Stomach (tissue), 9 donors: Measurements from ENCODE around the gene RPAP2. TPM values are rescaled to one million over a fixed set of nuclear protein-coding genes. Genes with fewer than 3 reads are reported as not detected.
A peak's percentile ranks its signal among the peaks of the same experiment; 100 is the strongest.

Experiments
- DNase-seq, 2 donors: peaks; one replicate each; pipeline versions ENCODE4 v3.0.0 to v3.0.0-alpha.2; 2013 to 2019
- H3K27ac ChIP-seq, 5 donors: fragments of 200-600 bp in 4 of 5; sonication (generic) in 4 of 5; one replicate each; pipeline ENCODE4 v1.5.1; 2013 to 2019; ENCODE audit warnings: mild to moderate bottlenecking in 1 of 5, moderate library complexity in 1 of 5
- H3K27me3 ChIP-seq, 3 donors: fragments of 200-600 bp; sonication (generic); one replicate each; pipeline ENCODE4 v1.5.1; 2017 to 2019; ENCODE audit warnings: mixed run types in 1 of 3
- H3K36me3 ChIP-seq, 4 donors: fragments of 200-600 bp; sonication (generic); 1 replicate in 3 of 4; 2 replicates in 1 of 4; pipeline ENCODE4 v1.5.1; 2016 to 2019
- H3K4me1 ChIP-seq, 4 donors: fragments of 200-600 bp; sonication (generic); one replicate each; pipeline ENCODE4 v1.5.1; 2016 to 2019
- H3K4me3 ChIP-seq, 4 donors: fragments of 200-600 bp; sonication (generic) in 3 of 4; one replicate each; pipeline ENCODE4 v1.5.1; 2016 to 2019; ENCODE audit warnings: mild to moderate bottlenecking in 1 of 4
- H3K9me3 ChIP-seq, 4 donors: fragments of 200-600 bp; sonication (generic); one replicate each; pipeline ENCODE4 v1.5.1; 2016 to 2019
- CTCF ChIP-seq, 7 experiments: fragments of 450-650 bp in 4 of 7; fragments of 200-600 bp in 3 of 7; sonication (generic) in 3 of 7; IDR thresholded peaks; one replicate each; pipeline ENCODE4 v1.5.1; 2016 to 2019; ENCODE audit warnings: antibody characterized with exemption in 7 of 7, control low read depth in 2 of 7, mild to moderate bottlenecking in 1 of 7
- EP300 ChIP-seq: sonication (generic); formaldehyde crosslinking; IDR thresholded peaks from one replicate; pipeline ENCODE4 v1.6.1; 2017; ENCODE audit warnings: antibody characterized with exemption
- POLR2A ChIP-seq, 4 donors: fragments of 450-650 bp; IDR thresholded peaks; one replicate each; pipeline ENCODE4 v1.6.1; 2016; ENCODE audit warnings: antibody characterized with exemption in 4 of 4, control low read depth in 2 of 4, mild to moderate bottlenecking in 1 of 4, moderate library complexity in 1 of 4
- POLR2AphosphoS5 ChIP-seq, 3 donors: sonication (generic); formaldehyde crosslinking; IDR thresholded peaks; one replicate each; pipeline ENCODE4 v1.6.1; 2016; ENCODE audit warnings: antibody characterized with exemption in 3 of 3
- WGBS, 5 donors: extraction: QIAGEN DNeasy Blood & Tissue Kit in 3 of 5; methylation state at CpG; one replicate each; pipeline versions ENCODE4 v1.1.5 to v1.1.7; 2013 to 2018; 5-methylcytosine and 5-hydroxymethylcytosine counted together
- intact Hi-C: fragments of 100-400 bp; cut with DNase I; formaldehyde crosslinking; loops from one replicate; pipeline ENCODE4 v1.15.1; 2023; ENCODE audit warnings: low total_unique reads
- polyA plus RNA-seq, 3 donors: library from polyadenylated mRNA; stranded (reverse); fragments of 200-250 nt; gene quantifications; one replicate each; pipeline ENCODE4 v1.2.3, GENCODE V29; 2013
- total RNA-seq, 5 donors: library from RNA; depleted of rRNA; stranded (reverse); fragments of >200 nt; gene quantifications; one replicate each; pipeline versions ENCODE4 v1.1.0 to v1.2.3, GENCODE V29; 2014 to 2016
- donor health status: healthy with polysubstance abuse.
- donor health status: Bipolar disorder and iron deficiency.
- donor health status: healthy.

The RPAP2 gene
- total and polyA plus RNA-seq, 8 donors: 2.3 to 16.5 (median 6.0) TPM

GRCh38 chr1:92409946-92410549 lies 111.2 kb downstream of the RPAP2 start:
- TF ChIP-seq EP300: no peak
- no peaks in the 10 kb centered on the region for H3K36me3 ChIP-seq
- H3K9me3 ChIP-seq: peaks cover 0 to under 1% (median 0%) of the 10 kb centered on the region in 4 donors
- WGBS, 5 donors: 67 to 89% (median 79%) methylated on average over 4 of the region's 4 CpGs
- H3K27ac ChIP-seq: no peak overlapping the region
- H3K4me1 ChIP-seq: no peaks in the 10 kb centered on the region
- no peak for DNase-seq
- intact Hi-C loops: no loop called here
- H3K27me3 ChIP-seq: no peaks in the 10 kb centered on the region
- no peak overlapping the region for H3K4me3 ChIP-seq

GRCh38 chr1:92410706-92411105 lies 111.8 kb downstream of the RPAP2 start:
- H3K27me3 ChIP-seq: no peaks in the 10 kb centered on the region
- intact Hi-C loops: no loop called here
- H3K4me3 ChIP-seq: no peak overlapping the region
- H3K9me3 ChIP-seq: no peaks in the 10 kb centered on the region
- 41 to 61% (median 53%) methylated on average over 3 of the region's 3 CpGs for WGBS, 5 donors
- H3K27ac ChIP-seq: no peak overlapping the region
- H3K36me3 ChIP-seq: no peaks in the 10 kb centered on the region
- TF ChIP-seq POLR2A (IDR thresholded peaks at IDR 0.05) (no peak), EP300 (no peak), POLR2AphosphoS5 (IDR thresholded peaks at IDR 0.05) (no peak), CTCF (IDR thresholded peaks at IDR 0.05) (no peak)
- H3K4me1 ChIP-seq: no peaks in the 10 kb centered on the region
- DNase-seq: peak in 1 of 2 donors; percentile 16

- no peaks in the 10 kb centered on the region for H3K36me3 ChIP-seq
- no peak overlapping the region for H3K4me3 ChIP-seq
- whole genome bisulfite sequencing, 5 donors: 32 to 86% (median 44%) methylated on average over 1 of the region's 1 CpG
- intact Hi-C loops: no loop called here
- no peaks in the 10 kb centered on the region for H3K27me3 ChIP-seq
- H3K27ac ChIP-seq: no peak overlapping the region
- H3K4me1 ChIP-seq: no peaks in the 10 kb centered on the region
- no peak for DNase-seq
- no peaks in the 10 kb centered on the region for H3K9me3 ChIP-seq
- TF ChIP-seq EP300 (no peak), CTCF (IDR thresholded peaks at IDR 0.05) (no peak), POLR2A (IDR thresholded peaks at IDR 0.05) (no peak), POLR2AphosphoS5 (IDR thresholded peaks at IDR 0.05) (no peak)
Observed at GRCh38 chr1:92411511-92411910, 112.7 kb downstream of the RPAP2 start.

GRCh38 chr1:92419642-92420041 lies 120.8 kb downstream of the RPAP2 start:
- intact Hi-C loops: no loop called here
- H3K27ac ChIP-seq: no peak overlapping the region
- TF ChIP-seq EP300 (no peak), POLR2A (IDR thresholded peaks at IDR 0.05) (no peak), CTCF (IDR thresholded peaks at IDR 0.05) (no peak), POLR2AphosphoS5 (IDR thresholded peaks at IDR 0.05) (no peak)
- WGBS, 5 donors: 67 to 74% (median 72%) methylated on average over 4 of the region's 4 CpGs
- no peaks in the 10 kb centered on the region for H3K27me3 ChIP-seq
- no peaks in the 10 kb centered on the region for H3K36me3 ChIP-seq
- no peaks in the 10 kb centered on the region for H3K9me3 ChIP-seq
- no peaks in the 10 kb centered on the region for H3K4me1 ChIP-seq
- no peak overlapping the region for H3K4me3 ChIP-seq
- no peak for DNase-seq

- intact Hi-C loops: no loop called here
- TF ChIP-seq CTCF (IDR thresholded peaks at IDR 0.05) (no peak), POLR2AphosphoS5 (IDR thresholded peaks at IDR 0.05) (no peak), POLR2A (IDR thresholded peaks at IDR 0.05) (no peak), EP300 (no peak)
- H3K9me3 ChIP-seq: no peaks in the 10 kb centered on the region
- no peak overlapping the region for H3K4me3 ChIP-seq
- H3K27ac ChIP-seq: no peak overlapping the region
- WGBS, 5 donors: 34 to 46% (median 43%) methylated on average over 4 of the region's 4 CpGs
- H3K27me3 ChIP-seq: no peaks in the 10 kb centered on the region
- no peaks in the 10 kb centered on the region for H3K36me3 ChIP-seq
- H3K4me1 ChIP-seq: no peaks in the 10 kb centered on the region
- no peak for DNase-seq
Observed at GRCh38 chr1:92424381-92424780, 125.5 kb downstream of the RPAP2 start.
